IPS DF 6.9 (cell line): ENCODE results near the gene TRMT44.

Source experiments
- DNase-seq: peaks from one replicate; pipeline ENCODE4 v3.0.0-alpha.2; 2013; ENCODE audit warnings: low read depth, low spot score
- H3K27ac ChIP-seq: one replicate; pipeline ENCODE4 v1.5.1; 2013; ENCODE audit warnings: low read length, control low read depth
- H3K27me3 ChIP-seq: 2 replicates; pipeline ENCODE4 v1.6.1; 2013; ENCODE audit warnings: mild to moderate bottlenecking, low read length; ENCODE audit not compliant: control insufficient read depth, insufficient read depth
- H3K36me3 ChIP-seq: 2 replicates; pipeline ENCODE4 v1.6.1; 2013; ENCODE audit warnings: low read length; ENCODE audit not compliant: control insufficient read depth, insufficient read depth
- H3K4me1 ChIP-seq: 2 replicates; pipeline ENCODE4 v1.6.1; 2013; ENCODE audit warnings: low read length; ENCODE audit not compliant: control insufficient read depth, insufficient read depth
- H3K4me3 ChIP-seq: 2 replicates; pipeline ENCODE4 v1.5.1; 2013; ENCODE audit warnings: mild to moderate bottlenecking, low read length
- H3K9me3 ChIP-seq: 2 replicates; pipeline ENCODE4 v1.6.1; 2013; ENCODE audit warnings: low read length, inconsistent platforms; ENCODE audit not compliant: control insufficient read depth, insufficient read depth
- WGBS: extraction: QIAGEN DNeasy Blood & Tissue Kit; methylation state at CpG from one replicate; pipeline ENCODE4 v1.1.7; 2013; ENCODE audit warnings: mixed read lengths, missing lambda C conversion rate; ENCODE audit not compliant: insufficient read length, insufficient coverage; 5-methylcytosine and 5-hydroxymethylcytosine counted together

The TRMT44 gene

DNA sequence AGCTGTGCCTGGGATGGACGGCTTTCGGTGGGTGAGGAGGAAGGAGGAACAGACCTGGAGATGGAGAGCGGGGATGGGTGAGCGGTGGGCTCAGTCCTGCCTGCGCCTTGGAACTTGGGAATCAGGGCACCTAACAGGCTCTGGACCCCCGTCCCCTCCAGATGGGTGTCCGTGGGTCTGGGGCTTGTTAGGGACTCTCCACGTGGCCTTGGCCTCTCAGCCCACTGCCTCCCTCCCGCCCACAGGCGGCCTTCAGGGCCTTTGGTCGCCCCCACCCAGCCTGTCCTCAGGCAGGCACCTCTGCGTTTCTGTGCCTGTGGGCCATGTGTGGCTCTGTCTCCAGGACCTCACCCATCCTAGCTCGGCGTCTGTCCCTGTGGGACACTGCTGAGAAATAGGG lies 29.0 kb downstream of the TRMT44 start:
- Histone ChIP-seq H3K9me3 (no peaks in the 10 kb centered on the region), H3K27ac (no peak overlapping the region), H3K36me3 (peaks cover 21% of the 10 kb centered on the region), H3K4me1 (no peaks in the 10 kb centered on the region), H3K27me3 (no peaks in the 10 kb centered on the region), H3K4me3 (no peak overlapping the region)
- no CpG with 5 or more reads among the region's 14 CpGs for WGBS
- no peak for DNase-seq

DNA sequence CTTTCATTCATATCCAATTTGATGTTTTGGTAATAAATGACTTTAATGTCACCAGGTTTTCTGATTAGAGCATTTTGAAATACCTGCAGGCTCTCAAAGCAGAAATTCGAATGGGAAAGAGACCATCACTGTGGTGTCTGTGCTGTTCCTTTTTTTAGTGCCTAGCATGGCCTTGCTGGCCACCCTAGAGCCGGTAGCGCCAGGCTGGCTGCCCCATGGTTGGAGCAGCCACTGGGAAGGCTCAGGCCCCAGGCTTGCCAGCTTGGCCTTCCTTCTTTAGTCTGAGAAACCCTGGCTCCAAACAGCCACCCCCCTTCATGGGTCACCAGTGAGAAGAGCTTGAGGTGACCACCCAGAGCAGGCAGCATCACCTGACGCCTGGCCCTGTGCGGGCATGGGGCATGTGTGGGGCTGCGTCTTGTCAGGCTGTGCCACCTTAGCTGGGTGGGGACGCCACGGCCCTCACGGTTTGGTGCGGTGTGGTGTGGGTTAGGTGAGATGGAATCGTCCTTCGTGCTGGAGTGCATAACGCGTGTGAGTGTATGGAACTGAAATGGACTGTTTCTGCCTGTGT lies 30.0 kb downstream of the TRMT44 start:
- H3K27ac ChIP-seq = no peak overlapping the region
- no peak for DNase-seq
- no peaks in the 10 kb centered on the region for H3K9me3 ChIP-seq
- no peaks in the 10 kb centered on the region for H3K4me1 ChIP-seq
- H3K4me3 ChIP-seq = no peak overlapping the region
- H3K27me3 ChIP-seq = no peaks in the 10 kb centered on the region
- no CpG with 5 or more reads among the region's 14 CpGs for WGBS
- peaks cover 20% of the 10 kb centered on the region for H3K36me3 ChIP-seq

DNA sequence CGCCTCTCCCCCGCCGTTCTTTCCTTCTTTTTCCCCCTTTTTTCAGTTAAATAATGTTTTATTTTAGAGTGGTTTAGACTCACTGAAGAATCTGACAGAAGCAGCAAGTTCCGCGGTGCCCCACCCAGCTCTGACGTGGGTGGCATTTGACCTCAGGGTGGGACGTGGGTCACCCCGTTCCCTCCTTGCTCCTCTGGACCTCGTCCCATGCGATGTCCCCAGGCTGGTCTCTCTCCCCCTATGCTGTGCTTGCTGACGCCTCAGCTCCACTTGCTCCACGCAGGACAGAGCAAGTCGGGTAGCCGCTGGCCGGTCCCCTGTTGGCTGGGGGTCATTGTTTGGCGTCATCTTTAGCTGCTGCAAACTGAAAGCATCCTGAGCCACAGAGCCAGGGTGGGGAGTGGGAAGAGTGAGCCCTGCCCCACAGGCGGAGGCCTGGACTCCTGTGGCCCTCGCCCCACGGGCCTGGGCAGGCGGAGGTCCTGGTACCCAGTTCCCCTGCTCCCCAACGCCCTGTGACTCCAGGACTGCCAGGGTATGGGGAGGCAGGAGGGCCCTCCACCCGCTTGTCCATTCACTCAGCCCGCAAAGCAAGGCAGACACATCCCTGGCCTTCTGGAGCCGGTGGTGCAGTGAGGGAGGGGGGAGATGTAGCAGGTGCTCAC lies 30.8 kb downstream of the TRMT44 start:
- Histone ChIP-seq H3K4me3 (no peak overlapping the region), H3K4me1 (no peaks in the 10 kb centered on the region), H3K9me3 (no peaks in the 10 kb centered on the region), H3K27me3 (no peaks in the 10 kb centered on the region), H3K27ac (no peak overlapping the region), H3K36me3 (peaks cover 19% of the 10 kb centered on the region)
- no CpG with 5 or more reads among the region's 24 CpGs for WGBS
- DNase-seq = no peak

DNA sequence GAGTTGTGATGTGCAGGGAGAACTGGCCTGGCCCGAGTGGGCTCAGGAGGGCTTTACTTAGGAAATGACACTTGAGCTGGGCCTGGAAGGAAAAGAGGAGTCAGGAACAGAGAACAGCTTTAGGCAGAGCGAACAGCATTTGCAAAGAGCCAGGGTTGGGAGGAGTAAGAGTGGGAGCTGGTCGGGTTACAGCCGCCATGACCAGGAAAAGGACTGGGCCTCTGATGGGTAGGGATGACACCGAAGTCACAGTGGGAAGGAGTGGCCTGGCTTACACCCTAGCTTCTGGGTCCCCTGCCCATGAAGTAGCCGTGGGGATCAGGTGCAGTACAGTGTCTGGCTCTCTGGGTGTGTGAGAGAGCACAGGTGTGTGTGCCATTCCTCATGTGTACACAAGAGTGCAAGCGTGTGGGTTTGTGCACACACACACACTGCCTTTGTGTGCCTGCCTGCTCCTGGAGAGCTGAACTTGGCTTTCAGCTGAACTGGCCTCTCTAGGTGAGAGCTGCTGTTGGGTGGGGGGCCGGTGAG lies 31.6 kb downstream of the TRMT44 start:
- Histone ChIP-seq H3K36me3 (peaks cover 19% of the 10 kb centered on the region), H3K4me1 (no peaks in the 10 kb centered on the region), H3K27ac (no peak overlapping the region), H3K9me3 (no peaks in the 10 kb centered on the region), H3K27me3 (no peaks in the 10 kb centered on the region), H3K4me3 (no peak overlapping the region)
- WGBS = no CpG with 5 or more reads among the region's 8 CpGs
- no peak for DNase-seq

DNA sequence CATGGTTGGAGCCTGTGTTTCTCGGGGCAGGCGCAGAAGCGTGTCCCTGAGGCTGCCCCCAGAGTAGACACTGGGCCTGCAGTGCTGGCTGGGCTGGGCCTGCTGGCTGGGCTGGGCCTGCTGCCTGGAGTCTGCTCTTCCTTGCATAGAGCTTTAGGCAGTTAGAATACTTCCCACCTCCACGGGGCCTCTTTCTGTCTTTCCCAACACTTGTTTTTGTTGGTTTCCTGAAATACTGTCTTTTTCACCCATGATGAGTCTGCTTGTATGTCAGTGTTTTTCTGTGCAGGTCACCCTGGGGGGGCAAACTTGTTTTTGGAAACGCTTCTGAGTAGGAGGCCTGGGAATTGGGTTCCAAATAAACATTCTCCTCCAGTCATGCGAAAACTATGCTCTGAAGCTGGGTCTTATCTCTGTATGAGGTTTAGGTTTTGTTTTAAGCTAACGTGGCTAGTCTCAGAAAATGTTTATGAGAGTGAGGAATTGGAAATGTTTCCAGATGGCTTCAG lies 32.2 kb downstream of the TRMT44 start:
- Histone ChIP-seq H3K9me3 (no peaks in the 10 kb centered on the region), H3K27me3 (no peaks in the 10 kb centered on the region), H3K4me1 (no peaks in the 10 kb centered on the region), H3K27ac (no peak overlapping the region), H3K36me3 (peaks cover 18% of the 10 kb centered on the region), H3K4me3 (no peak overlapping the region)
- no CpG with 5 or more reads among the region's 7 CpGs for WGBS
- no peak for DNase-seq

DNA sequence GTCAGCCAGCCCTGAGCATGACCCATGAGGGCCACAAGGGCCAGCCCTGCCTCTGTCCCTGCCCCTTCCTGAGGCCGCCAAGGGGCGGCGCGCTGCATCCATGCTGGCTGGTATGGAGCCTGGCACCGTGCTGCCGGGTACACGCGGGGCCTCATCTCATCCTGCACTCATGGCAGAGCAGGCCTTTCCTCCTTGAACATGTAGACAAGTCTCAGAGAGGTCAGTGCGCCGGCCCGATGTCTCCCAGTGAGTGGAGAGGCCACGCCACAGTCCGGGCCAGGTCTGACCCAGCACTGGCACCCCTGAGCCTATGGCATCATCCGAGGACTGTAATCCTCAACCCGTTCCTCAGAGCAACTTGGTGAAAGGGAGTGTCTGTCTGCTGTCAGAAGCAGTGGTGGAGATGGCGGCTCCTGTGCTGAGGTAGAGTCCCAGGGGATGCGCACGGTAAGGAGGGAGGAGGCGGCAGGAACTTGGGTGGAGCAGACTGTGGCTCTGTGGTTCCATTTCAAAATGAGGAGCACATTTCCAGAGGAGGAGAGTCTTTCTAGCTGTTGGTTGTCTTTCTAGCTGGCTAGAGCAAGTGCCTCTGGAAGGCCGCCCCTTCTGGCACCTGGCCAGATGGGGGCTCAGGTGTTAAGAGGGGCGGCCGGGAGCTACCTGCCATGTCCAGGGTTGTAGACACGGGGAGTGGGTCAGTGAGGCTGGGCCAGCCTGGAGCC lies 32.8 kb downstream of the TRMT44 start:
- peaks cover 16% of the 10 kb centered on the region for H3K36me3 ChIP-seq
- no peaks in the 10 kb centered on the region for H3K9me3 ChIP-seq
- no peak for DNase-seq
- no peak overlapping the region for H3K27ac ChIP-seq
- WGBS = no CpG with 5 or more reads among the region's 23 CpGs
- H3K27me3 ChIP-seq = no peaks in the 10 kb centered on the region
- H3K4me1 ChIP-seq = no peaks in the 10 kb centered on the region
- H3K4me3 ChIP-seq = no peak overlapping the region

DNA sequence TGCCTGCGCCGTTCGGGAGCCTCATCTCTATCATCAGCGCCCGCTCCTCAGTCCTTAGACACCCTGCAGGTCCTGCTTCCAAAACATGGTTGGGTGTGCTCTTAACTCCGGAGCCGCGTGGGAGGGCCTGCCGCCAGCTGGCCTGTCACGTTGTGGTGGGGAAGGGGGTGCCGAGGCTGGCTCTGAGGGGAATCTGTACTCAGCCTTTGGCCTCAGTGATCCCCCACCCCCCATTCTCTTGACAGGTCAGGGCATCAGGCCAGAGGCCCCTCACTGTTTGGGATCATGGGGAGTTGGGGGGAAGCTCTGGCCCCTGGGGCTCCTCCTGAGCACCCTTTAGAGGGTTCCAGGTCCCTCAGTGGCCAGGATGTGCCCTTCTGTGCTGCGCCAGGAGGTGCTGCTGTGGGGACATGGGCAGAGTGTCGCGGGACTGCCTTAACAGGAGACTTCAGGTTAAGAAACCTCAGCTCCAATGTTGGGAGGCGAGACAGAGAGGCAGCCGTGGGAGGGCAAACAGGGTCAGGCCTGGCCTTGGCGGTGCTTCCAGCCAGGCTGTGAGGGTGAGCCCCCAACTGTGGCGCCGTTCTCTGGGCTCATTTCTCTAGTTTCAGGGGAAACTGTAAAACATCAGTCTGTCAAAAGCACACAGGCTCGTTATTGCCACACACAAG lies 33.5 kb downstream of the TRMT44 start:
- peaks cover 15% of the 10 kb centered on the region for H3K36me3 ChIP-seq
- H3K27me3 ChIP-seq = no peaks in the 10 kb centered on the region
- H3K4me1 ChIP-seq = no peaks in the 10 kb centered on the region; the same call in 1 of the 2 replicates
- no peak for DNase-seq
- no peak overlapping the region for H3K4me3 ChIP-seq
- no peaks in the 10 kb centered on the region for H3K9me3 ChIP-seq
- H3K27ac ChIP-seq = no peak overlapping the region
- no CpG with 5 or more reads among the region's 20 CpGs for WGBS

DNA sequence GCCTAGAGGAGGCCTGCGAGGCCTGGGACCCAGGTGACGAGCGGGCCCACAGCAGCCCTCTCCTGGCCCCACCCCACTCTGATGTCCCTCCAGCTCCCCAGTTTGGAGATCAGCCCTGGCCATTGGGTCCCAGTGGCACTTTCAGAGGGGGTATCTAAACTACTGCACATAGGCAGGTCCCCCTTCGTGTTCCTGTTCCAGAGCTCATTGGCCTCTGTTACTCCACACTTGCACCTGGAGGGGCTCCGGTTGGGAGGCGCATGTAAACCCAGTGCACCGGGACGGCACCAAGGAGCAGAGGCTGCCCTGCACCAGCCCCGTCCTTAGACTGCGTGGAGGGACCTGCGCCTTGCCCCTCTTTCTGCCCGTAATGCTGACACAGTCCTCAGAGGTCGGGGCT lies 34.3 kb downstream of the TRMT44 start:
- H3K4me1 ChIP-seq = no peaks in the 10 kb centered on the region; the same call in 1 of the 2 replicates
- no CpG with 5 or more reads among the region's 13 CpGs for WGBS
- H3K27ac ChIP-seq = no peak overlapping the region
- no peak for DNase-seq
- H3K9me3 ChIP-seq = no peaks in the 10 kb centered on the region
- peaks cover 10% of the 10 kb centered on the region for H3K36me3 ChIP-seq
- H3K27me3 ChIP-seq = no peaks in the 10 kb centered on the region
- H3K4me3 ChIP-seq = no peak overlapping the region

DNA sequence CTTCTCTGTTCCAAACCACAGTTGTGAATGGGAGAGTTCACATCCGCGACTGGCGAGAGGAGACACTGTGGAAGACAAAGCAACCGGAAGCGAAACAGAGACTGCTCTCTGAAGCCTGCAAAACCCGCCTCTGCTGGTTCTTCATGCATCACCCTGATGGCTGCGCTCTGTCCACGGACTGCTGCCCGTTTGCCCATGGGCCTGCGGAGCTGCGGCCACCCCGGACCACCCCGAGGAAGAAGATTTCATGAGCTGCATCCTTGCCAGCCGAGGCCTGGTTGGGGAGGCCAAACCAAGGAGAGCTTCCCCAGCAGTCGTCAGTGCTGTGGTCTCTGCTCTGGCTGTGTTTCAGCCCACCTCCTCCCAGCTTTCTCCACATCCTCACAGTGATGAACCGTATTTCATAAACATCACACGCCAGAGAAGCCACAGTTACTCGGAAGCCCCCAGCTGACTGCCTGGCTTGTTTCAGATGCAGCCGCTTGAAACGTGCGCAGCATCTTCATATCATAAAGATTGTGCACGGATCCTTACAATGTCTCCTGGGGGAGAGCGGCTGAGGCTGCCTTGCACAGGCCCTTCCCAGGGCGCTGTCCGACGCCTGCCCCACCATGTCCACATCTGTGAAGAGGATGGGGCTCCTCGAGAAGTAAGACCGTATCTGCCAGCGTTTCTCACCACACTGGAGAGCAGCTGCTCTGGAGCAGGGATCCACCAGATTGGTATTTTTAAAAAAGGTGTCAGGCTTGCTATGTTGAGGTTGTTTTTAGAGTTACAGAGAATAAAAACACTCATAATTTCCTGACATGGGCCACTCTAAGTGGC lies 35.4 kb downstream of the TRMT44 start:
- WGBS = no CpG with 5 or more reads among the region's 29 CpGs
- no peak overlapping the region for H3K4me3 ChIP-seq
- H3K9me3 ChIP-seq = no peaks in the 10 kb centered on the region
- no peak for DNase-seq
- H3K27me3 ChIP-seq = no peaks in the 10 kb centered on the region
- H3K36me3 ChIP-seq = peaks cover 10% of the 10 kb centered on the region
- H3K4me1 ChIP-seq = no peaks in the 10 kb centered on the region; the same call in 1 of the 2 replicates
- no peak overlapping the region for H3K27ac ChIP-seq
